GM13976 (cell line): ENCODE data around the gene TXNDC5.

Source experiments
- DNase-seq: peaks from one replicate; pipeline ENCODE4 v3.0.0; 2012; ENCODE audit warnings: low spot score
- CTCF ChIP-seq: IDR thresholded peaks from 2 replicates; pipeline ENCODE4 v1.5.1; 2012; ENCODE audit warnings: borderline replicate concordance, mild to moderate bottlenecking; ENCODE audit not compliant: insufficient read depth; ENCODE audit errors: extremely low read depth, missing control alignments, control extremely low read depth
- in situ Hi-C: fragments of 300-500 bp; cut with MboI; formaldehyde crosslinking; loops from one replicate; pipeline ENCODE4 v1.12.0; 2022; ENCODE audit warnings: low sequenced_read_pairs, mixed read lengths, inconsistent platforms; ENCODE audit not compliant: unreplicated experiment

TXNDC5 gene

GRCh38 chr6:7904654-7905319 lies 5.8 kb downstream of the TXNDC5 start:
- in situ Hi-C loops = no loop called here
- DNase-seq = no peak
- no peak for TF ChIP-seq CTCF

DNA sequence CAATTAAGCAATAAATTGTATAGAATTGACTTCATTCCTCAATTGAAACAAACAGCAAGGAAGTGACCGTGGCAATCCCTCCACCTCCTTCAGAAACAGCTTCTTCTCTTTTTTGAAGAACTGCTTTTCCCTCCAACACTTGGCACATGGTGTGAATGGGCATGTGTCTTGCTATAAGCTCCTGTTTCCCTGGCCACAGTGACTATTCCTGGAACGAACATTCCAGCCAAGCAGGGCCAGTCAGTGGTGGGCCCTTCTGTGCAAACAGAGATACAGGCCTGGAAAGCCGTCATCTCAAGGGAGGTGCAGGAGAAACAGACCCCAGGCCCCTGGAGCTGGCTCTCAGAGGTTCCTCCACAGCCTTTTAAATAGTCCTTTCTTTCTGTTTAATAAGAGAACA lies 6.9 kb downstream of the TXNDC5 start:
- no peak for DNase-seq
- in situ Hi-C loops = no loop called here
- TF ChIP-seq CTCF = no peak

DNA sequence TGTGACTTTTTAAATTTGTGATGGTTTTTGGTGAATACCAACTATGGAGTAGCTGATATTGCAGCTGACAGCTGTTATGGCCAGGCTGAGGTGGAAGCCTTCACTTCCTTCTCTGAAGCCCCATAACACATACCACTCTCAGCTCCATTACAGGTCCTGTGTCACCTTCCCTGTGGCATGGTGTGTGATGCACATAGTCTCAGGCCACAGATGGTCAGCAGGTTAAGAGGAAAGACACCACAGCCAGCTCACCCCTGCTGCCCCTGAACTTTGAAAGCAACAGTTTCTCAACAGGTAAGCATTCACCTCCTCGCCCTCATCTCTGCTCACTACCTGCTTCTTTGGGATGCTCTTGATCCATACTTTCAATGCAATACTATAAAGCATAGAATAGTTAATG lies 7.7 kb downstream of the TXNDC5 start:
- in situ Hi-C loops = no loop called here
- no peak for DNase-seq
- no peak for TF ChIP-seq CTCF

DNA sequence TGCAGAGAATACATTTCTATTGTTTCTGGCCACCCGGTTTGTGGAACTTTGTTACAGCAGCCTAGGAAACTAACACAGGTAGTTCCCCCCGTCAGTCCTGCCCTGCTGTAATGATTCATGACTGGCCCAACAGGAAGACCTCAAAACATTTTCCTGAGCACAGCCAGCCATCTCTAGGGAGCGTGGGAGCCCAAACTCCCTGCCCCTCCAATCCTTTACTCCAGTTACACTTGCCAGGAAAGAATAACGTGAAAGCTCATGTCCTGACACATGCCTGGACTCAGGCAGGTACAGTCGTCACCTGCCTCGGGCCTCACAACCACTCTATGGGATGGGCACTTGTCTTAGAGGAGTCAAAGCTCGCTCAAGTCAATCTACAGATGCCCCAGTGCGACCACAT lies 8.4 kb downstream of the TXNDC5 start:
- TF ChIP-seq CTCF = no peak
- no peak for DNase-seq
- in situ Hi-C loops = no loop called here

DNA sequence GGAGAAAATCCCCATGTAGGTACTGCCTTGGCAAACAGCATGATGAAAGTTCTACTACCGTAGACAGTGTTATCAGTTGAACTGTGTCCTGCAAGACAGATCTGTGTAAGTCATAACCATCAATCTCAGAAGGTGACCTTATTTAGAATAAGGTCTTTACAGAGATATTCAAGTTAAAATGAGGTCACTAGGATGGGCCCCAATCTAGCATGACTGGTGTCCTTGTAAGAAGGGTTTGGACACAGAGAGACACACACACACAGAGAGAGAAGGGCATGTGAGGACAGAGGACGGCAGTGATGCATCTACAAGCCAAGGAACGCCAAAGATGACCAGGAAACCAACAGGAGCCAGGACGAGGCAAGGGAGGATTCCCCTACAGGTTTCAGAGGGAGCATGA lies 8.8 kb downstream of the TXNDC5 start:
- in situ Hi-C loops = no loop called here
- DNase-seq = no peak
- no peak for TF ChIP-seq CTCF

DNA sequence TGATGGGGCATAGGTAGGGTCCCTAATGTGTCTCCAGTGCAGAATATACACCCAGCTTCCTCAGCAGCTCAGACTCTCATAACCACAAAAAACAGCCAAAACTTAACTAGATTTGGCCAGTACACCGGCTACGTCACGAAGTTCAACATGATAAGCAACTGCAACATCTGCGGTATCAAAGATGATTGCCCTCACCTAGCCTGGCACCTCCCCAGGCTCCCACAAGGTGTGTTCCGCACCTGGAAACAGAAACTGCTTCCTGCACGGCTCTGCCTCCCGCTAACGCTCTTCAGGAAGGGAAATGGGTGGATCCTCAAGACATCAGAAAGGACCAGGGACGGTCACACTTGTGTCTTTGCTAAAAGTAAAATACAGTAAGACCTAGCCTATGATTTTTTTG lies 9.5 kb downstream of the TXNDC5 start:
- no peak for DNase-seq
- in situ Hi-C loops = no loop called here
- no peak for TF ChIP-seq CTCF
